ENCODE data around the gene CYP27C1.

Gene CYP27C1

DNA sequence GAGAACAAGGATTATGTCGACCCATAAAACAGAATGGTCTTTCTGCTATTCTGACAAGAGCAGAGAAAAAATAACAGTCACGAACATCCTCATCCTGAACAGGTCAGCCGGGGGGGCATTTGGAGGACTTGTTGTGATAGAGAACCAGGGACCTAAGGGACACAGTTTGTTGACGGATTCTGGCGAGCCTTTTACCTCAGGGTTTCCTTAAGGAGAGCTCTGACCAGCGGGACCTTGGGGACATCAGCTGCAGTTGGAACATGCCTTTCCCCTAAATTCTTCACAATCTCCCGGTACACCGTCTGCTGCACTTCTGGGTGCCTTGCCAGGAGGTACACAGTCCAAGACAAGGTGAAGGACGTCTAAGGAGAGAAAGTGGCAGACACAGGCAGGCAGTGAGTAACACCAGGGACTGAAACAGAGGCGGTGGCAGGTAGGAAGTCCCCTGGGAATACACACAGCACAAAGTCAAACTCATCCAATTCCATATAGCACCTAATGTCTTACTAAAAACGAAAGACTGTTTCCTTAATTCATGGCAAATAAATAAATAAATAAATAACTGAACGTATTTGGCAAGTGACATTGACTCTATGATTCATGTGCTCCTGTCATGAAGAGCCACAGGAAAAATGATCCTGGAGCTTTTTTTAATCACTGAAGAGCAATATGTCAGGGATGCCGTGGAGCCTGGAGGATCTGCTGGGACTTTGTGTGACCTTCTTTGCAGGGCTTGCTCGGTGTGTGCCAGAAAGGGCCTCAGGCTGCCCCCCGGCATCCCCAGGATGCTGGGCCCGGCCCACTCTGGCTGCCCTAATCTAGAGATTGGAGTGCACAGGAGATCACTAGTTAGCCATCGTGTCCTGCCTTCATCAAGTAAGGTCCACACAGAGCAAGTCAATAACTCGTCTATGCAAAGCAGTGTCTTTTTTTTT is 24.7 kb downstream of the CYP27C1 start:
- no peak for DNase-seq (ENCODE audit: low read depth in 2 of 3, low spot score in 1 of 3)

DNA sequence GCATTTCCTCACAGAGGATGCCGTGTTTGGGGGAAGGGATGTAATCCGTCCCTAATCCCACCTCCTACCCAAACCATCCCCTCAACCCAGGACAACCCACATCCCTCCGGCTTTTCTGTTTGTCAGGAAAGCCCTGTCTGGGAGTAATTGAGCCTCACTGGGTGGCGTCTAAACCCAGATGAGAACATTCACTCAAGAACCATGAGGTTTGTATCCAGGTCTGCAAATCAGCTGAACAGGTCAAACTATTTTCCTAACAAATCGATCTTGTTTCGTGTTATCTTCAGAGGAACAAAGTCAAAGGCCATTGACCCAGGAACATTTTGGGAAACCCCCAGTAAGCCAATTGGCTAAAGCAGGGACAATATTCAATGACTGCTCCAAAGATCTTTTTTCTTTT is 25.7 kb downstream of the CYP27C1 start:
- DNase-seq (ENCODE audit: low read depth in 2 of 3, low spot score in 1 of 3): no peak

DNA sequence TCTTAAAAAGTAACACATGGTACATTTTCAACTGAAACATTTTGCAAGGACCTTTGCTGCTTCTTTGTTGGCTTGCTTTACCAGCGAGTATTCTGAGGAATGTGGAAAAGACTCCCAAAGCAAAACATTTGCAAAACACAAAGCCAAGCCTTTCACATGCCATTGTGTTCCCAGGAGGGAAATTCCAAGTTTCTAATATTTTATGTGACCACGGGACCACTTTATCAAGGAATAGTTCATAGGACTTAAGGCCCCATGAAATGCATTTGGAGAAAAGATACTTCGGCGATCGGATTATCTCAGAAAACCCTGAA is 26.2 kb downstream of the CYP27C1 start:
- DNase-seq (ENCODE audit: low read depth in 2 of 3, low spot score in 1 of 3): no peak

DNA sequence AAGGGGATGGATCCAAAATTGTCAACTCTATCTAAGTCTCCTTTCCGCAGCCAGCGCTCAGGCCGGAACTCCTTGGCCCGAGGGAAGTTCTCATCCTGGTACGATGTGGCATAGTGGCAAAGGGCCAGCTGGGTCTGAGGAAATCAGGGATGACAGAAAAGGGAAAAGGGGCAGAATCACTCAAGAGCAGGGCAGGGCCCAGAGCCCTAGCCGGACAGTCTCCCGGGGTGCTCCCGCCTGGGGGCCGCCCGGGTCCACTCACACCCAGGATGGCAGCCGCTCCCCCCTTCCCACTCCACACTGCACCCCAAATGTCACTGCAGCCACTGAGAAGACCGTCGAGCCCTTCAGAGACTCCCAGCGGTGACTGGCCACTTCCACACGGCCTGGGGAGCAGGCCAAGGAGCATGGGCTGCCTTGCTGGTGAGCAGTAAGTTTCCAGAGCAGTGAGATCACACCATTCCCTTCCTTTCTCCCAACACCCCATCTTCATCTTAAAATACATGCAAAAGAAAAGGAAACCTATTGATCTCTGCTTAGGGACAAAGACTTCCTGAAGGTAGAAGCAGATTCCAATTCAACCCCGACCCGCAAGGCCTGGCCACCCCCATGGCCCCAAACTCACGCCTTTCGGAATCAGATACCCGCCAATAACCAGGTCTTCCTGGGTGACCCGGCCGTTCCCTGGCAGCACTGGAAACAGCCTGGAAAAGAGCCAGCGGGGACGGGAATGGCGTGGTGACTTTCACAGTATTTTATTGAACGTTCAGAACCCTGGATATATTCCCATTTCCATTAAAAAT is 26.7 kb downstream of the CYP27C1 start:
- DNase-seq (ENCODE audit: low read depth in 2 of 3, low spot score in 1 of 3): no peak

DNA sequence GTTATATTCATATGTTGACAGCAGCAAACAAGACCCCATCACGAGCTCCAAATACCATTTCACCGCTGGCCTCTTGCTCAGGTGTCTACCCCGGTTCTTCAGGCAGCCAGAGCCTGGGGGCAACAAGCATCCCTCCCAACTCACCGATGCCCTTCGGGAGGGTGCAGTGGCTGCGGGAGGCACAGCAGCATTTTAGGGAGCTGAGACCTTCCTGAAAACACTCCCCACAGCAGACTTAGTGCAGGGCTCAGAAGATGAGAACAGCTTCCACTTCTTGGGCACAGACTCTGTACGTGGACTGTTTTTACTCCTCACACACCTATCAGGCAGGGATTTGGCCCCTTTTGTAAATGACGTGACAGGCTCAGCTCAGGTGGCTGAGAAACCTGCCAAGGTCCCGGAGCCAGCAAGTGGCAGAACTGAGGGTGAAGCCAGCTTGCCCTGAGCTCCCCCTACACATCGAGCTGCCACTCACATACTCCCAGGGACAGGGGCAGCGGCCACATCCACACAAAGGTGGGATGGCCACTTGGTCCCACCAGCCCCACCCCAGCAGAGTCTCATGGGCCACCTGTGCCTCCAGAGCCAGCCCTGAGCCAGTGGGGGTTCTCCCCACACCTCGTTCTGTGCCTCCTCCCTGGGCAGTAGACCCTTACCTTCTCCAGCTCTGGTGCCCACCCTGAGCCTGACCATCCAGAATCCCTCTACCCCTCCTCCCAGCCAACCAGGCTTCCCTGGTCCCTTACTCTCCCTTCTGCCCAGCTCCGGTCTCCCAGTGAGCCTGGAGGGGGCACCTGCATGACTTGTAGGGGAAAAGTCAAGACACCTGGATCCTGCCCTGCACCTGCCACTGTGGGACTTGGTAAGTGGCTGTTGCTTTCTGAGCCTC is 28.5 kb downstream of the CYP27C1 start:
- no peak for DNase-seq (ENCODE audit: low read depth in 2 of 3, low spot score in 1 of 3)

DNA sequence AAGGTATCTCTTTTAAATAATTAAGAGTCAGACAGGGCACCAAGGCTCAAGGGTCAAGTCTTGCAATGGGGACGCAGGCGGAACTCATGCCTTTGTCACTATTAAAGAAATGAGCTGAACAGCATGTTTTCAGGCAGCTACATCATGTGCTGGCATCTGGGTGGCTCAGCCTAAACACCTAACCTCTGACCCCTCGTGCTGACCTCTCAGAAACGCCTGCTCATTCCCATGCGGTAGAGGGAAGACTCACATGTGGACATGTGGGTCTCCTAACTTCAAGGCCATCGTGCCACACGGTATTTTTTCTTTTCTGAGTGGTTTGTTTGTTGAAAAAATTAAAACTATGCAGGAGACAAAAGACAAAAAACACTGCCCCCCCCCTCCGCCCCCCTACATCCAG is 31.3 kb downstream of the CYP27C1 start:
- no peak for DNase-seq (ENCODE audit: low read depth in 2 of 3, low spot score in 1 of 3)

DNA sequence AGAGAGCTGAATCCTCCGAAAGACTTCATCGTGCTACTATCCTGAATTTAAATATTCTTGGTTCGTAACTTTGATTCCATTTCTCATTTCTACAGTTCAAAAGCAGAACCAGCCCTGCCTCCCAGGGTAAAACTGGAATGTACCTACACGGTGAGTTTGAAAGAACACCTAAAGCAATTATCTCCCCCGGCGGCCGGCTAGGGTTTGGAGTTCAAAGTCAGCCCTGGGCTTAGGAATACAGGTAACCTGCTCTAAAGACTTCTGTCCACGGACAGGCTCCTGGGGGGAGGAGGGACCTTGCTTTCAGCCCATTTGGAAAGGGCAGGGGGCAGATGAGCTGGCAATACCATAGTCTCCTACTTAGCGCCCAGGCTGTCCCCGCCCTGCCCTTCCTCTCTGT is 32.3 kb downstream of the CYP27C1 start:
- DNase-seq (ENCODE audit: low read depth in 2 of 3, low spot score in 1 of 3): no peak

DNA sequence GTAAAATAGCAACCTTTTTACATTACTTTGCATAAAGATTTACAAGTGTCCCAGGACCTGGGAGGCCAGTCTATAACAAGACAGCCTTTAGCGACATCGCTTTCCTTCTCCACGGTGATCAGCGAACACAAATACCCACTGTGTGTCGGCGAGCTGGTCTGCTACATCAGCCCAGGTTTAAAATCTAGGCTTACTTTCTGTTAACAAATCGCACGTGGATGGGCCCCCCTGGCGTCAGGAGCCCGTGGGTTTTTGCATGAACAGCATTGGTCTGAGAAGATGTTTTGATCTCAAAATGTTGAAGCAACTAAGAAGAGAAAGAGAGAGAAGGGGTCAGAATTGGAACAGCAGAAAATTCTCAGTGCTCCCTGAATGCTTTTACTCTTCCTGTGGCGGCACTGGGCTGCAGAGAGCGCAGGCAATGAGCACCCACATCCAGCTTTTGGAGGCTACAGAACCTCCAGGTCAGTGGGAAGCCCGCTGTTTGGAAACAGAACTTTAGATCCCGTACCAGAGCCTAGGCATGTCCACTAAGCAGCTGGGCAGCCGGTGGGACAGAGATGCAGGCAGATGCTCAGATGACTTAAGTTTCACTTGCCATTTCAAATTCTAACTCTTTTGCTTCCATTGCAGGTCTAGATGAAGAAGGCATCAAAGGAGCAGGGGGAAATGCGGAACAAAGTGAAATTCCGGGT is 32.9 kb downstream of the CYP27C1 start:
- DNase-seq (ENCODE audit: low read depth in 2 of 3, low spot score in 1 of 3): no peak

DNA sequence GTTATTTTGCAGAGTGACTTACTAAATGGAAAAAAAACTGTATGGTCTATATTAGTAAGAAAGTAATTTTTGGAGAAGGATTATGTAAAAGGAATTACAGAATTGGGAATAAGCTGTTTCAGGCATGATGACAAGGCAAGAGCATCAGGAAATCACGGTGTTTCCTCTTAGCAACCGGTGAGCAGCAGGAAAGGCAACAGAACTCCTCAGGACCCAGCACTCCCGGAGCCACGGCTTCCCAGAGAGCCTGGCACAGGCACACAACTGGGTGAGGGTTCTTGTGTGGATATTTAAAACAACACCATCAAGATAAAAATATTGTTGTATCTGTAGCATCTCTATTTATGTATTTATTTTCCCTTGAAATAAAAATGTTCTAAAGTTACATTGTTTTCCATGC is 34.4 kb downstream of the CYP27C1 start:
- DNase-seq (ENCODE audit: low read depth in 2 of 3, low spot score in 1 of 3): no peak

DNA sequence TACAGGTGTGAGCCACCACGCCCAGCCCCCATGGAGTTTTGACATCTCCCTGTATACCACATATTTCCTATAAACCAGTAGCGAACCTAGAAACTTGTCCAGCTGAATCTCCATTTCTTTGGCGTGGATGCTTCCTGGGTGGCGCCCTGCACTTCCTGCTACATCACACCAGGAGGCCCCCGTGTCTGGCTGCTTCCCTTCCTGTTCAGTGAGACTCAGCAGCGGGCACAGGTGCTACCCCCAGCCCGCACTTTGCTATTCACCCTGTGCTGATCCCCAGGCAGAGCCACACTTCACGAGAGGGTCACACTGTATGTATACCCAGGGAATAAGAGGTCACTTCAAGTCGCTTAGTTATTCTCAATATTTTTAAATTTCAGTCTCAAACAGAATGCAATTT is 35.0 kb downstream of the CYP27C1 start:
- DNase-seq (ENCODE audit: low read depth in 2 of 3, low spot score in 1 of 3): no peak

DNA sequence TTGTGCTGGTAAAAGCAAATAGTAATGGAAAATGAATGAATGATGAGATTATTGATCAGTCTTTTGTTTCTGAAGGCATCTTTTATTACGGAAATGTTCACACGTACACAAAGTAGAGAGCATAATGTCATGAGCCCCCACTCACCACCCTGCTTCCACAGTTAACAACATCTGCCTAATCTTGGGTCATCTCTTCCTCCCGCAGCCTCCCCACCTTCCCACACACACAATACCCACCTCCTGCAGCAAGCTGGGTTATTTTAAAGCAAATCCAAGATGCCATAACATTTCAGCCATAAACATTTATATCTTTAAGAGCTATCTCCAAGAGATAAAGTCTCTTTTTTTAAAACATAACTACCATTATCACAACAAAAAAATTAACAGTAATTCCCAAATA is 36.3 kb downstream of the CYP27C1 start:
- DNase-seq (ENCODE audit: low read depth in 2 of 3, low spot score in 1 of 3): no peak

DNA sequence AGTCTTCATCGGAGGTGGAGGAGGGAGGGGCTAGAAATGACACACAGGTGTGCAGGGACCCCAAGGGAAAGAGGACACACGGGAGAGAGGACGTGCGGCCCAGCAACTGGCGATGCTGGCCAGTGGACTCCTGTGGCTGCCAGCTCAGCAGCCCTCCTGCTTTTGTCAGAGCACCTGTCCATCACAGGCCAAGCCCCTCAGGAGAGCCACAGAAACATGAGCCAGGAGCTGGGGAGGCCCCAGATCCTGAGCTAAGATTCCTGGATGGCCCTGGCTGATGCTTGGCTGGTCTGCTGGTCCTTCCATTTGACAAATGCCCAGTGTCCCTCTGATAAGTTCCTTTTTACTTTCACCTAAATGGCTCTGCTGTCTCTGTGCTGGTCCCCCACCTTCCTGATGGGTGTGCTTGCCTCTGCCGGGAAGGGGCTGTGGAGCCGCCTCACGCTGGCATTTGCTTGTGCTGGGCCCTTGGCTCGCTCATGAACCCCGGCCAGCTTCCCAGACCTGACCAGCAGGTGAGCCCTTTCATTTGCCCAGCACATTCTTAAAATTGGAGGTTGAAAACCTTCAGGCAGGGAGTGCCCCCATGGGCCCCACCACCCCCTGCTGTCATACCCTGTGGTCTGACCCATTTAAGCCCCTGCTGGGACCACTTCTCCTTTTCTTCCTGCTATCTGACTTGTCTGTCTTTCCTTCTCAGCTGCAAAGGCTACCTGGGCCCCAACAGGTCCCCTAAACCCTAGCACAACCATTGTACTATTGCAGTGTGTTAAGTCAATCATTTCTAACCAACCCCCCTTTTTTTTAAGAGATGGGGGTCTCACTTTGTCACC is 37.3 kb downstream of the CYP27C1 start:
- no peak for DNase-seq (ENCODE audit: low read depth in 2 of 3, low spot score in 1 of 3)

DNA sequence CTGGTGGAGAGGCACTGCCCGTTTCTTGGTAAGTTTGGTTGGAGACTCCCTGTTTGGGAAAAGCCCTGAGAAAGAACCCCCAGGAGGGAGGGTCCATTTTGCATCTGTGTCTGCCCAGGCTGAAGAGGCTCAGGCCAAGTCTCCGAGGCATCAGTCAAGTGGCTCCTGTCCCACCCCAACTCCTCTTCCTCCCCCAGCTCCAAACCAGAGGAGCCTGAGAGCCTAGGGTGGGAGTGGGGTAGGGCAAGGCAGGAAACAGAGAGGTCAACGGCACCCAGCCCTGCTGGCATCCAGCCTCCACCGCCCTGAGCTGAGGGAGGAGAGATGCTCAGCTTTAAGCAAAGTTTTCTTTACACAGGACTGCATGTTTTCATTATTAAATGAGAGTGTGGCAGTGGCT is 38.2 kb downstream of the CYP27C1 start:
- no peak for DNase-seq (ENCODE audit: low read depth in 2 of 3, low spot score in 1 of 3)

DNA sequence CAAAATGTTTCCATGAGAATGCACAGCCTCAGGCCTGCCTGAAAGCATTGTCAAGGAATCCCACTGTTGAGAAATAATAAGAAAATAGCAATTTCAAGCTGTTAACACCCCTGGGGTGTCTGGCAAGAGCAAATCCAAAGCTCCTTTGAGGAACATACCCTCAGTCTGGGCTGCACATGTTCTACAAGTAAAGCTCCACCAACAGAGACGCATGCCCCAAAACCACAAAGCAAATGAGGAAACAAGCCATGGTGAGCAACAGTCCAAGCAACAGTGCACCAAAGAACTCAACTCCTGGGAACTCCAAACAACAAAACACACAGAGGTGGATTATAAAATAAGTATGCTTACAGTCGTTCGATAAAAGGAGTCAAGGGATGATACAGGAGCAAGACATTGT is 40.3 kb downstream of the CYP27C1 start:
- no peak for DNase-seq (ENCODE audit: low read depth in 2 of 3, low spot score in 1 of 3)

DNA sequence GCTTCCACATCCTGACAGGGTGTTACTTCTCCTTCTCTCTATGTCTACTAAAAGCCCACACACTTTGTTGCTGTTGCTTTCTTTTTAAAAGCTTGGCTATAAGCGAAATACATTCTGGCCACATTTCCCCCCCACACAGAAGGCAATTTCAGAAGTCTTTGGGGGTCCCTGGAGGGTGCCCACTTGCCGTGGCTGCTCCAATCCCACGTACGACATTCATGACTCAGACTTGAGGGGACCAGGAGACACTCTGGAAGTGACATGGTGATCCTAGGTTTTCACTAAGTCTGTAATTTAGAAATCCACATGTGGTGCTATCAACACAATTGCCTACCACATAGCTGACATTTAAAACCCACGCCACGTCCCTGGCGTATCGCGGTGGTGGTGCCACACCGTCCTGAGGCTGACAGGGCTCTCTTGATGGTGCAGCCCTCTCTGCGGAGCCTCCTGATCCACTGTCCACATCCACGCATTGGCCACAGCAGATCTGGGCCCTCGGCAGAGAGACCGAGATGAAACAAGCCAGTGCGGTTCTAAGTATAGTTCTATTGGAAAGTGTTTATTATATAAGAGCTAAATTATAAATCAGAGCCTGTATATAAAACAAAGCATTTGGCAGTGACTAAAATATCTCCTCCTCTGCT is 42.4 kb downstream of the CYP27C1 start:
- no peak for DNase-seq (ENCODE audit: low read depth in 2 of 3, low spot score in 1 of 3)

DNA sequence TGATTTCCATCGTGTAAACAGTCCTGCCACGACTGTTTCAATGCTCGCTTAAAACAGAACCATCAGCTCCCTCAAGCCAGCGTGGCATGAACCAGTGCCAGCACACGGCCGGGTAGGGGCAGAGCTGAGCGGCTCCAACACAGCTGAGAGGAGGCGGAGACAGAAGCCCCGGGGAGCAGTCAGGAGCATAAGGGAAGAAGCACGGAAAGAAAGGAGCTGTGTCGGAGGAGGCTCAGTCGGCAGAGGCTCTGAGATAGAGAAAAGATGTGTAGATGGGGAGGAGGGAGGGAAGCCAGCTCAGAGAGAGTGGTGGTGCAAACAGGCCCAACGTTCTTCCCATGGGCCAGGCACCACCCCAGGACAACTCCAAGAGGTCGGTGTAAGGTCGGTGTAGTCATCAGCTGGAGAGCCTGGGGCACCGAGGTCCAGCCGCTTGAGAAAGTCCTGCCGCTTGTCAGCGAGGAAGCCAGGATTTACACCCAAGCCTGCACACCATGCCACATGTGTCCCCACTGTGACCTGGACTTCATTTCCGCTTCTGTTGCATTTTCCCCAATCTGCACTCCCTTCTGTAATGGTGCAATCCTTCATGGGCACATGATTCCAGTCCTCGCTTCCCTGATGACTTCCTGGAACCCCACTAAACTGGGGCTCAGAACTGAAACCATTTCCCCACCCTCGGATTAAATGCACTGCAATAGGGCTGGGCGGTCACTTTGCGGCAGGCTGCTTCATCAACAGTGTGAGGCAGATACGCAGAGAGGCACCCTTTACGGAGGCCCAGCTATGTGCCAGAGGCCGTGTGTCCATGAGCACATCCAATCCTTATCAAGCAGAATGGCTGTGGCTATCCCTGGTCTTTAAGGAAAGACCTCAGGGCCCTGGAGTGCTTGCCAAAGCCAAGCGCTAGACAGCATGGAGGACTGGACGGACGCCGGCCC is 43.5 kb downstream of the CYP27C1 start:
- DNase-seq (ENCODE audit: low read depth in 2 of 3, low spot score in 1 of 3): no peak

DNA sequence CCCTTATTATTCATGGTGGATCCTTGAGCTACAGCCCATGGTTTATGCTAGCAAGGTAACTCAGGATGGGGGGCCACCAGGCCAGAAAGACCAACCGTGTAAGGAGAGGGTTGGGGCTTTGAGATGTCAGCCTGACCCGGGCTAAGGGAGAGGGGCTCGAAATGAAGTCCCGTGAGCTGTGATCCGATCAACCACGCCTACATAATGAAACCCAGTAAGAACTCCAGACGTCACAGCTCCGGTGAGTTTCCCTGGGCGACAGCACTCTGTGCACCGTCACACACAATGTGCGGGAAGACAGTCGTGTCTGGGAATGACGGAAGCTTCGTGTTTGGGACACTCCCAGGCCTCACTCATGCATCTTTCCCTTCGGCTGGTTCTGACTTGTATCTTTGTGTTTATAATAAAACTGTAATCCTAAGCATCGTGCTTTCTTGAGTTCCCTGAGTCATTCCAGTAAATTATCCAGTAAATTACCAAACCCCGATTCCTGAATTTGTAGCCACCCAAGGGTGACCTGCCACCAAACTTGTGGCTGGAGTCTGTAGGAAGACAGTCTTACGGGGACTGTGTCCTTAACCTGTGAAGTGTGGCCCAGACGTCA is 44.2 kb downstream of the CYP27C1 start:
- no peak for DNase-seq (ENCODE audit: low read depth in 2 of 3, low spot score in 1 of 3)
